C4-2B (cell line): ENCODE data around the gene KAT7.

Experiments
- CTCF ChIP-seq: fragments of 450-650 bp; conservative IDR thresholded peaks from 2 replicates; pipeline ENCODE4 v1.5.1; 2017; ENCODE audit warnings: mild to moderate bottlenecking
- ZFX ChIP-seq: fragments of 450-650 bp; IDR thresholded peaks from 2 replicates; pipeline ENCODE4 v1.6.1; 2017

- no peak for TF ChIP-seq CTCF
- TF ChIP-seq ZFX, result no peak
These were observed 10.3 kb downstream of the KAT7 start for GRCh38 chr17:49798738-49799137.
